GM21515 (cell line): ENCODE data around the gene C6orf141.
"Not testable (repeated sequence)": the region's sequence is repeated elsewhere in the genome, so short reads cannot be mapped to it uniquely, and the experiment has no call there.

Experiments
- ATAC-seq: cut with Tn5 transposase; IDR thresholded peaks from one replicate; pipeline ENCODE4 v1.9.1; 2021; ENCODE audit not compliant: unreplicated experiment

Gene C6orf141

DNA sequence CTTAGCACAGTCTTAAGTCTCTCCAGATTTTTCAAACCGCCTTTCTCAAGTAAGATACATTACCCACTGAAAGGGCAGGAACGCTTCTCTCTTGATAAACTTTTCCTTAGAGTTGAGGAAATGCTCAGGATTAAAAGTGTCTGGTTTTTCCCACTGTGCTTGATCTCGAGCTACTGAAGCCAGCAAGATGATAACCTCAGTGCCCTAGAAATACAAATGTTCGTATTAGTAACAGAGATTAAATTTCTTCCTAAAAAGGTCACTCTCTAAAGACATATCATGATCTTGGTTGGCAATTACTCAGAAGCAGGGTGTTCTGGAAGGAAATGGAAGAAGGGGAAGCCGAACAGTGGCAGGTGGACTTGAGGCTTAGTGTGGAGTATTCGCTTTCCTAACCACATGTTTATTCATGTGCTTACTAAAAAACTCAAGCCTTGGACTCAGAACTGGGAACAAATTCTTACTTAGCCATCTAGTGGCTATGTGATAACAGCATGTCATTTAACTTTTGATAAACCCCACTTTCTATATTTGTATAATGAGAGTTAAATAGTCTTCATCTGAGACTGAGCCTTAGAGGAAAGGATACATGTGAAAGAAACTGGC, 20.1 kb downstream of the C6orf141 start:
- no peak for ATAC-seq

GRCh38 chr6:49576618-49577017, 26.1 kb downstream of the C6orf141 start:
- ATAC-seq, result no peak

GRCh38 chr6:49579649-49580048, 29.2 kb downstream of the C6orf141 start:
- no peak for ATAC-seq

- no peak for ATAC-seq
Observed at GRCh38 chr6:49582529-49582928, 32.1 kb downstream of the C6orf141 start.

- not testable (repeated sequence) for ATAC-seq
Observed at GRCh38 chr6:49587262-49587661, 36.8 kb downstream of the C6orf141 start.
